ENCODE data around the gene CACNA1S.
A peak's percentile ranks its signal among the peaks of the same experiment; 100 is the strongest.

The CACNA1S gene

DNA sequence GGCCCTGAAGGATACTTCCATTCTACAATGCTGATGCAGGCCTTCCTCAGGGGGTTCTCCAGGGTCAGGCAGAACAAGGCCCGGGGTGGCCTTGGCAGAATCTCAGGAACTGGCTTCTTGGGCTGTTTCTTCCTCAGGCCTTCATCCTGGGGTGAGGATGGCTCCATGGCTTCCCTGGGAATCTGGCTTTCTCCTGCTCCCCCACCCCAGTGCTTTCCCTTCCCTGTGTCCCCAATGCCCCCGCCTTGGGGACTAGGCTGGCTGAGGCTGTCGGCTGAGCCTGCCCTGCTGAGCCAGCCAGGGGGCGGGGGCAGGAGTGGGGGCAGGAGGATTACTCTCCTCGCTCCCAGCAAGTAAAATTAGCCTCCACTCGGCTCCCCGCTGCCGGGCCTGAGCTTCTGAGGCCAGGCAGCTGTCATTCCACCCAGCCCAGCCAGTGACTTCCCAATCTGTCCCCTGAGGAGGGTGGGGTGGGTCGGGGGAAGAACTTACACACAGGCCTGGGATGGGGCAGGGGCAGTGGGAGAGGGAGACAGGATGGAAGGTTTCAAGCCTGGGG, at the start of gene CACNA1S:
Gene CACNA1S (minus strand): TSS at position 254 of the 559 bp plus-strand sequence. CDS start 87 bp downstream, at position 167.
- DNase-seq, result no peak

DNA sequence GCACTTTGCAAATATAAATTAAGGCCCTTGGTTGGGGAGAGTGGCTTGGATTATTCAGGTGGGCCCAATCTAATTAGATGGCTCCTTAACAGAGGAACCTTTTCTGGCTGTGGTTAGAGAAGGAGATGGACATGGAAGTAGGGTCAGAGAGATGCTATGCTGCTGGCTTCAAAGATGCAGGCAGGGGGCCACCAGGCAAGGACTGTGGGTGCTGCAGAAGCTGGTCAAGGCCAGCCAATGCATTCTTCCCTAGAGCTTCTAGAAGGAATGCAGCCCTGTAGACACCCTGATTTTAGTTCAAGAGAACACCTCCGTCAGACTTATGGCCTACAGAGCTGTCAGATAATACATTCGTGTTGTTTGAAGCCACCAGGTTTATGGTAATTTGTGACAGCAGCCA, 45.7 kb upstream of the CACNA1S start:
- no peak for DNase-seq

DNA sequence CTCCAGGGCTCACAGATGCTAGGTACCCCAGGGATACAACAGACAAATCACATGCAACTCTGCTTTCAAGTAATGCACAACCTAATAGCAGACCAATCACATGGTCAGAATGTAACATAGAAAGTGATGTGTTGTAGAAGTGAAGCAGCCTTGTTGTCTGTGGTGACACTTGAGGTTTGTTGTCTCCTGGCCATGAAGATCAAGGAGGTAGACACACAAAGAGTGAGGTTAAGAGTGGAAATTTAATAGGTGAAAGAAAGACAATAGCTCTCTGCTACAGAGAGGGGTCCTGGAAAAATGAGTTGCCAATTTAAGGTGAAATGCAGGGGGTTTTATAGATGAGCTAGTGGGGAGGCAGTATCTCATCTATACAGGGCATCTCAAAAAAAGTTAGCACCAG, 44.6 kb upstream of the CACNA1S start:
- no peak for DNase-seq

DNA sequence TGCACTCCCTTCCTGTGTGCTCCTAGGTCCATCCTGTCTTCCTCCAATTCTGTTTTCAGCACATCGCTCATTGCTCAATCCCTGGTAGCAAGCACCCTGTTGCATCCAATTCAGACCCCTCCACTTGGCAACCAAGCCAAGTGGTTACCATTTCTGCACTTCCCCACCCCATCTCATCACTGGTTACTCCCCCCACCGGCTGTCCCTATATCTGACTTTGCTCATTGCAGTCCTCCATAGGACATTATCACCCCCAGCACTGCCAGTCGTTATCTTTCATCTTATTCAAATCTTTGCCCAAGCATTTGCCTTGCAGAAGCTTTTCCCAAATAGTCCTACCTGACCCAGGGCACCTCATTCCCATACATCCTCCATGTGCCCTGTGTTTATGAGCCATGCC, 44.1 kb upstream of the CACNA1S start:
- no peak for DNase-seq

DNA sequence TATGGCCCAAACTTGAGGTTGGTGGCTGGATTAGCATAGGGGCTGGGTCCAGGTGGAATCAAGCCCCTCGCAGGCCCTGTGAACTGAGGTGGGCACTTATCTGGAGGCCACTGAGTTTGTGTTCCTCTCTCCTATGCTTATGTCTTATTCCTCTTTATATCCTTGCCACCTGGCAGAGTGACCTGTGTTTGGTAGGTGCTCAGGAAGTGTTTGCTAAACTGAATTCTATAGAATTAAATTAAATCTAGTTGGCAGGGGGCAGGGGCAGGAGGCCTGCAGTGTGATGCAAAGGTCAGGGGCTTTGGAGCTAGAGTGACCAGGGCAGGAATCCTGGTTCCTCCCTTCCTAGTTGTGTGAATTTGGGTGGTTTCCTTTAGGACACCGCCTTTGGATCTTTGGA, 43.1 kb upstream of the CACNA1S start:
- no peak for DNase-seq

DNA sequence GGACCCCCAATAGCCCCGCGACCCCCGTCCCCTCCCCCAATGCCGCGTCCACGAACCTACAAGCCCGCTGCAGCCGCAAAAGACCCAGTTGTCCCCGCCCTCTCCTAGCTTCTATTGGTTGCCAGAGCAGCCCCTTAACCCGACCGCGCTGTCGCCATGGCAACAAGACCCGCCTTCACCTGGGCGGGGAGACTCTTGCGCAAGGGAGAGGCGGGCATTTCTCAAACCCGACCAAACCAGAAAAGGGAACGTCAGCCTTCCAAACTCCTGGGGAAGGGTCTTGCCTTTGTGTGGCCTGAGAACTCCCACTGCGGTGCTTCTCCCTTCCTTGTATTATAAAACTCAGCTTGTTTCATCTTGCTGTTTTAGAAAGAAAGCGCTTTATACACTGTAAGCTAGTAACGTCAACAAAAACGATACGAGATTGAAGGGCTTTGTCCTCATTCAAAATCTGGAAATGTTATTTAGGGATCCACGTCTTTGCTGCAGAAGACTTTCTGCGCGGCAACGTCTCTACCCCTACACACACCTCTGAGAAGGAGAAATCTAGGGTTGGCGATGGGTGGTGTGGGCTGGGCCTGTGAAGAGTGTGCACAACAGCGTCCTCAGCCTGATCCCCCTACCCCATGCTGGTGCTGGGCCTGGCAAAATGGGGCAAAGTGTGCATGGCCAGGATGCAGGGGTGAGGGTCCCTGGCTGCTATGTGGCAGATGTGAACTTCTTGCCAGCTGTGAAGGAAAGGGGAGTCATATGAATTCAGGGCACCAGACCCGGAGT, 42.4 kb upstream of the CACNA1S start, which contains the start of gene TMEM9:
Gene TMEM9 (minus strand): TSS at position 86 of the 777 bp plus-strand sequence. CDS start 551 bp downstream, outside the sequence.
- peak; percentile 96 for DNase-seq

DNA sequence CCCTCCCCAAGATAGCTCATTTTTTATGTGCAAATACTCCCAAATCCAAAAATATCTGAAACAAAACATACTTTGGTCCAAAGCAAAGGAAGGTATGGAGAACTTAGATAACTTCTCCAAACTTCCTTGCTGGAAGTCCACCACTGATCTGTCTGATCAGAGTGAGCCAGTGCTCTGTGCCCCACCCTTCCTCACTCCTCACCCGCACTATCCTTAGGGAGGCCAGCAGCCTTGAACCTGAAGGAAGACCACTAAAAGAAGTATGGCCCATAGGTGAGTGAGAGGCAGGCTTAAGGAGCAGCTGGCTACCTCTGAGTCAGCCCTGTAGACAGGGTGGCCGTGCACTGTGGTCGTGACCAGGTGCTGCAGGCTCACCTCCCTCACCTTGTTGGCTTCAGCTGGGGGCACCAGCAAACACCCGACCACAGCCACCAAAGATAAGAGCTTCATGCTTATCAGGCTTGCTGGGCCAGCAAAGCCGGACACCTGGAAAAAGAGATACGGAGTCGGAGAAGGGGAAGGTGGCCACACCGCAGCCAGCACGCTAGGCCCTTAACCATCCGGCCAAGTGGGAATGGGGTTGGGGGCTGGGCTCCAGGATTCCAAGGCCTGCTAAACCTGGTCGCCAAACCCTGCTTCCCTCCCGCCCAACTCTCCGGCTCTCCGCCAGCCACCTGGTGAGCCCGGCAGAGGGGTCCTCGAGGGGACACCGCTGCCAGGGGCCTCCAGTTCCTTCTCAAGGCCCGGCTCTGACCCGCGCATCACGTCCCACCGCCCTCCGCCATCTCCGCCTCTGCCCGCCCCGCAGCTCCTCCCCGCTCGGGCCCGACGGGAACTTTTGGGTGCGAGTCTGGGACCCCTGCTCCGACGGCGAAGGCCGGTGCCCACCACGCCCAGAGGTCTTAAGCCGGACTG, 41.5 kb upstream of the CACNA1S start:
- DNase-seq, result no peak

DNA sequence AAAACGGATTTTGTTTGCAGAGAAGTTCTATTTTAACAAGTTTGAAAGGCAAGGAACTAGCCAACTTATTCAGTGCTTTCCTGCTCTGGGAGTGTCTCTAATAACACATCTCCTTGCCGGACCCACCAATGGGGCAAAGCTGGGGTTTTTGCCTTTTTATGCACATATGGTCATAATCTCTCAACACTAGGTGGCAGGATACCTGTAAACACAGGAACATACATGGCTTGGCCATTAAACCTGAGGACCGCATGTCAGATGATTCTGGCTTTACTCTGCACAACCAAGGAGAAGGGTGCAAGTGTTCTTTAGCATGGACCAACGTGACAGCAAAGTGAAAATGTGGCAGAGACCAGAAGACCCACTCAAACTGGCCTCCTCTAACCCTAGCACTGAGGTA, 37.2 kb upstream of the CACNA1S start:
- no peak for DNase-seq

DNA sequence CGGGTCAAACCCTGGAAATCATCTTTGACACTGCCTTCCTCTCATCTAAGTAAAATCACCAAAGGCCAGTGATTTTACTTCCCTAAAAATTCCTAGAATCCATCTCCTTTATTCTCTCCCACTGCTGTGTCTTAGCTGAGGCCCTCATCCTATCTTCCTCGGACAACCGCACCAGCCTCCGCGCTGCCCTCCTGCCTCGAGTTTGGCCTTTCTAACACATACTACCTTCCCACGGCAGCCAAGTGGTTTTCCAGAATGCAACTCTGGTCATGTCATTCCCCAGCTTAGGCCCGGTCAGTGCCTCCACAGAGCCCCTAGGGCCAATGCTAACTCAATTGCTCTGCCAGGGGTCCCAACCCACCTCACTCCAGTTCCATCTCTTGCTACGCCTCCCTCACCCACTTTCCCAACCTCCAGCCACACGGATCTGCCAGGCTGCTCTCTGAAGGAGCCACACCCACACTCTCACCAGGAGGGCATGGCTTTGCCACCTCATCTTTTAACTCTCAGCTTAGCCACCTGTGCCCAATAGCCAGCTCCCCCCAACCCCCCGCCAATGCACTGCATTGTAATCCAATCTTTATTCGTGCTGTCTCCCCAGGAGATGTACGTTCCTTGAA, 35.3 kb upstream of the CACNA1S start:
- DNase-seq, result no peak

DNA sequence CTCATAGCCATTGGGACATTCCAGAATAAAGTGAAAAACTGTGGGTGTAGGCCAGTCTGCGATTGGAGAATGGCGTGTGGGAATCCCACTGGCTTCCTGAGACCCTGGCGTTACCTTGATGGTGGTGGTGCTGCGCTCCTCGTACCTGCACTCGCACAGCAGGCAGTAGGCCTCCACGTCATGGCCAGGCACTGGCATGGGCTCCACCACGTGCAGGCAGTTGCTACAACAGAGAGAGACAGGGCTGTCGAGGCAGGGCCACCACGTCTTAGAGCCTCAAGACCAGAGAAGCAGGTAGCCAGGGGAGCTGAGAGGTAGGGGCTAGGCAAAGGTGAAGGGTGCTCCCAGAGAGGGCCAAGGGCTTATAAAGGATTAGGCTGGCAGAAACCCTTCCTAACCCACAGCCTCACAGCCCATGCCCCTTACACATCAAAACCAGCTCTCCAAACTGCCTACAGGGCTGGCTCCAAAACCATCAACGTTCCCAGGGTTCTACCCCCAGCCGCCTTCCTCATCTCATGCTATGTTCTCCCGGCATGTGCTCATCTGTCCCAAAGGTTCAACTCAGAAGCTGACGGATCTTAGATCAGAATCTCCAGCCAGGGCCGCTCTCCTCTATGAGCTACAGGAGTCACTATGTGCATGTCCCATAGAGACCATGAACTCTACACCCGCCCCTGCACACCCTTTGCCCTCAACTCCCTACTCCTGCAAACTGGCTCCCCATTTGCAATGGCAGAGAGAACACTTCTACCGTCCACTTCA, 34.6 kb upstream of the CACNA1S start:
- DNase-seq, result no peak

DNA sequence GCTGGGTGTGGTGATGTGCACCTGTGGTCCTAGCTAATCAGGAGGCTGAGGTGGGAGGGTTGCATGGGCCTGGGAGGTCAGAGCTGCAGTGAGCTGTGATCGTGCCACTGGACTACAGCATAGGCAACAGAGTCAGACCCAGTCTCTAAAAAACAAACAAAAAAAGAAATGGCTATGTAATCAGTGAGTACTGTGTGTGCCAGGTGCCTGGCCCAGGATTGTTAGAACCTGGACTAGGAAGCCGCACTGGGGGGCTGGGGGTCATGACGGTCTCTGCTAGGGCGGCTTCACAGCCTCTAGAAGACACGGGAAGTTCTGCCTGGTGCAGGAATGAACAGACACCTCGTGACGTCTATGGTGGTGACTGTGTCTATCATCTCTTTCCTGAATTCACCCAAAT, 33.6 kb upstream of the CACNA1S start:
- no peak for DNase-seq

DNA sequence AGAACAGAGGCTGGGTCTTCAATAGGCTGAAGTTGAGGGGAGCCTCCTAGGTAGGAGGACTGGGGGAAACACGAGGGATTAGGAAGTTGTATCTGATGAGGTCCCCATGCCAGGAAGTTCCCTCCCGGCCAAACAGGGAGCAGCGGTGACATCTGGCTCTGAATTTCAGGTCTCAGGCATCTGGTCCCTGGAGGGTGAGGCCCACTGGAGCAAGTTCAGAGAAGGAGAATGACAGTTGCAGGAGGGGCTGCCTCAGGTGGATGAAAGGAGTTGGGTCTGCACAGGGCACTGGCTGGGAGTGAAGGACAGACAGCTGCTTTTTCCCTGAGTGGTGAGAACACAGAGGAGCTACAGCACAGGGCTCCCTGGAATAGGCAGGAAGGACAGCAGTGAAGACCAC, 32.9 kb upstream of the CACNA1S start:
- no peak for DNase-seq

DNA sequence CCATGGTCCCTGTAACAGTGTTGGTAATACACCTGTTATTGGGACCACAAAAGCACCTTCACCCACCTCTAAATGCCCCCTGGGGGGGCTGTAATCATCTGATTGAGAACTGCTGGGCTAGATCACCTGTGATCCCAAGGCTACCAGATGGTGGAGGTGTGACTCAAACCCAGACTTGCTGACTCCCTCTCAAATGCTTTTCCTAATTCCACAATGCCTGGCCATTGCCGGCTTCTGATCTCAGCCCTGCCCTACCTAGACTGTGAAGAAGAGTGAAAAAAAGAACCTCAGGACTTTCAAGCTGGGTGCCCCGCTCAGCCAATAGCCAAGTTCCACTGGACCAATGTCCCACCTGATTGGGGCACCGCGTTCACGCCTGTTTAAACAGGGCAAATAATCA, 32.5 kb upstream of the CACNA1S start:
- no peak for DNase-seq

DNA sequence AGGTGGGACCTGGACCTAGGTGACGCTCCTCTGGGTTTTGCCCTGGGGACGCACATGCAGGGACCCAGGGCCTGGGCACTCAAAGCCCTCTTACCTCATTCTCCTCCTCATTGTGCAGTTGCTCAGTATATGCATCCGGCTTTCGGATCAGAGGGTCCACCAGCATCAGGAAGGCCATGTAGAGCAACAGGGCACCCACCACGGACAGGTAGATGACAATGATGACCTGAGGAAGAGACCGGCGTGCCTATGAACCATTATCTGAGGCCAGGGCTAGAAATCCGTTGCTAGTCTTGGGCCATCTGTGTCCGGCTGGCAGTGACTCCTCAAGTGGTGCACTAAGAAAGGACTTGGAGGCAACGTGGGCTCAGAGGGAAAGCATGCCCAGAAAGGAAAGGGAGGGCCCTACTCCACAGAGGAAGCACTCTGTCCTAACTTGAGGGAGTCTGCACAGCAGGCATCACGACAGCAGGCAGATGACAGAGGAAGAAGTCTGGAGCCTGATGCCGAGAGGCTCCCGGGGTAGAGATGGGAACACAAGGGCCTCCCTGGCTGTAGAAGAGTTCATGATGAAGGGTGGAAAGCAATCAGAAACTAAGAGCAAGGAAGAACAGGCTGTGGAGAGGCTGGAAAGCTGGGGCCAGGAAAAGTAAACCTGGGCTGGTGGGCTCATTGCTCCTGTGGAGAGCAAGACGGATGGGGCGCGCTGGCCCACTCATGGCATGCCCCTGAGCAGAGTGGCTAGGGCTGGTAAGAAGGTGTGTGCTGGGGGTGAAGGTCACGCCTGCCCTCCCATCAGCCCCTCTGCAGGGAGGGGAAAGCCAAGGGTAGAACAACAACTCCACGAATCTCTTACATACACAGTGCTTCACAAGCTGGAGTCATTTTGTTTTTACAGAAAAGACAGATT, 31.8 kb upstream of the CACNA1S start:
- no peak for DNase-seq

DNA sequence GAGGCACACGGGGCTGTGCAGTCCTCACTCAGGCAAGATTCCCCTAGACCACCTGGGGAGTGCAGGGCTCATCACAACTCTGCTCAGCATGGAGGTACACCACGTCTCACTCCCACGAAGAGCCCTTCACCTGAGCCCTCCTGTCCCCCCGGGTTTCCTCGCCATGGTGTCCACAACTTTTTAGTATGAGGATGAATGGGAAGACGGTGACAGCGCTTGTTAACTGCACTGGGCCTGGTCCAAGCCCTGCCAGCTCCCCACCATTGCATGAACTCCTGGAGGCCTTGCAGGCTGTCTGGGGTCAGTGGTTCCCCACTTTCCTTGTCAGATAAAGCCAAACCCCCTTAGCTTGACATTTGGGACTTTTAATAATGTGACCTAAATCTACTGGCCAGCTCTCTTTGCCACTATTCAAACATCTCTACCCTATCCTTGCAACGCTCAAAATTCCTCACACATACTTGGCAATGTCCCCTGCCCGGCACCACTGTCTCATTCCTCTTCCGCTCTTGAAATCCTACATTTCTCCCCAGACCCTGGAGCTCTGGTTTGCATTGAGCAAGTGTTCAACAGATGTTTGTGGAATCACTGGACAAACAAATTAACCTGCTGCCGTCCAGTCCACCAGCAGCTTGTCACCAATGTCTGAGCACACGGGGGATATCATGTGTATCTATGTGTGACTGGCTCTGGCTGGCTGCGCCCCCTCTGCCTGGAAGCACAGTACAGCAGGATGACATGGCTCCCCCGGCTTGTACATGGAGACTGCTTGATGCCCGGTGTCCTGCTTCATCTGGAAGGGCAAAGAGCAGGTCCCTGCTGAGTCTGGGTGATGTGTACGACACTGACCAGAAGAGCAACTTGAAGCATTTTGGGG, 30.9 kb upstream of the CACNA1S start:
- DNase-seq, result no peak

DNA sequence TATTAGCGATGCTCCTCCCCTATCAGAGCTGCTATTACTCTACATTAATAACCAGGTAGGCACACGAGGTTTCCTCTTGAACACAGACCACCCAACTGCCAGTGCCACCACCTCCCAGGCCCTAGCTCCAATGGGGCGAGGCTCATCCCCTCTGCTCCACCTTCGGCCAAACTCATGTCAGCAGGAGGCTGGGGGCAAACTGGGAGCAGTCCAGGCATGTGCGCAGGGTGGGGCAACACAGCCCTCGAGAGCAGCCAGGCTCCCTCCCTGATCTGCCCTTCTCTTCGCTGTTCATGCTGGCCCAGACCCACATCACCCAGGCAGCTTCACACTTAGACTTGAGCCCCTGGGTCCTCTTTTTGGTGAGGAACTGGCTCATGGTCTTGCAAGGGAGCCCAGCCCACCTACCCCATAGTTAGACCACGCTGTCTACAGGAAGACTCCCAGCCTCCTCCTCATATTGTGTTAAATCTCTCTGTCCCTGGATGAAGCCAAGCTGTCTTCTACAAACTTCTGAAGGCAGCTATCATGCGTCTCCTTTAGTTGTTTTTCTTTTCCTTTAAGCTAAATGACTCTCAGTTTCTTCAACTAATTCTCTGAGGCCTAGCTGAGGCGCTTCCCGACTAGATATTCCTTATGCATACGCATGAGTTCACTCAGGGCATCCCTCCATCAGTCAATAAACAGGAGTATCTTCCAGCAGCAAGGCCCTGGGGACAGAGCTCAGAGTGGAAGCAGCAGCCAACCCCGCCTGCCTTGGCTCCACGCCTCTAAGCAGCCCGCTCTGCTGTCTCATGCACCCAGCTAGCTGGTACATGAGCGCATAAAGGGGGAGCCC, 30.0 kb upstream of the CACNA1S start:
- no peak for DNase-seq

DNA sequence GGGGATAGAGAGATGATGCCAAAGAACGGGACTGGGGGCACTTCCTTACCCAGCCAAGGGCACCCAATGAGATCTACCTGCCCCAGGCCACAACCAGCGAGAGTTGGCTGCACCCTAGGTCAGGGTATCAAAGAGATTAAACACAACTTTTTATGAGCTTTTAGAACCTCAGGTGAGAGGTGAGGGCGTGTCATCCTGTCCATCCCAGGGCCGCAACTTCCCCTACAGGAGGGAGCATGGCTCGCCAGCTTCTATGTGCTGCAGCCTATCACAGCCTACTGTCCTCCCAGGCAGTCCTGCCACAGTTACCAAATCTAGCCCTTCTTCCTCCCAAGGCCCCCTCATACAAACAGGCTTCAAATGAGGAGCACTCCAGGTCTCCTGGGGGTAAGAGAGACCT, 29.2 kb upstream of the CACNA1S start:
- no peak for DNase-seq

DNA sequence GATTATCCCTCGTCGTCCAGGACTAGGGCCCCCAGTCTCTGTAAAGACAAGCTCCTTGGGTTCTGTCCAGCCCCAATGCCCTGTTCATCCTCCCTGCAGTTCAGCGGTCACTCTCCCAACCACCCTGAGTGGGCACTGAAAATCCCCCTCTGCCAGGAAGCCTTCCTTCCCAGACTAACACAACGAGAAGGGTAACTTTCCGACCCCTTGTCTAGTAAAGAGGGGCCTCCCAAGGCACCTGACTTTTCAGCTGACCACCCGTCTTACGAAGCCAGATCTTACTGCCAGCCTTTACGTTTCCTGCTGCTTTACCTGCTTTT, 28.7 kb upstream of the CACNA1S start:
- DNase-seq, result no peak

DNA sequence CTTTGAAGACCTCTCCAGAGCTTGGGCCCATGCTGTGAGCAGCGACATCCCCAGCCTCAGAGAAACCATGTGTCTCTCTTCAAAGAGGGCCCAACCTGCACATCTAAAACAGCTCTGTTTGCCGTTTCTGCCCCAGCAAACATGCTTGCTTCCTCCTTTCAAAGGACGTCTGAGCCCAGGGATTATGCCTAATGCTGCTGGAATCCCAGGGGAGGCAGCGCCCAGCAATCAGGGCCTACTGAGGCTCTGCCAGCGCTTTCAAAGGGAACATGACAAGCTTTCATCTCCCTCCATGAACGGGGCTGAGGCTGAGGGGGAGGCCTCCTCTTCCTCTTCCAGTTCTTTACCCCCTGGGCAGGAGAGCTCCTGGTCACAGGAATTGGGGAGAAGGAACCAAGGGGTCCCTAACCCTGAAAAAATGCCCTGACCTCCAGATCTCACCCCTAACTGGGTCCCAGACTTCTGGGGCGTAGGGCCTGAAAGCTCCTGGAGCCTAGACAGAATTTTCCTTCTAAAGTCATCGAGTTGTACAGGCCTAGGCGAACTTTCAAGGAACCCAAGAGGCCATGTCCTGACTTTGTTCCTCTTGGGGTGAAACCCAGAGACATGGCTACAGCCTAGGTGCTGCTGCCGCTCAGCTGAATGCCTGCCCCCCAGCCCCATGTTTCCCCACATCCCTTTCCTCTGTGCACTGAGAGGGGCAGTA, 28.2 kb upstream of the CACNA1S start:
- DNase-seq, result no peak
